ENCODE data around the gene KLF7.

The KLF7 gene

DNA sequence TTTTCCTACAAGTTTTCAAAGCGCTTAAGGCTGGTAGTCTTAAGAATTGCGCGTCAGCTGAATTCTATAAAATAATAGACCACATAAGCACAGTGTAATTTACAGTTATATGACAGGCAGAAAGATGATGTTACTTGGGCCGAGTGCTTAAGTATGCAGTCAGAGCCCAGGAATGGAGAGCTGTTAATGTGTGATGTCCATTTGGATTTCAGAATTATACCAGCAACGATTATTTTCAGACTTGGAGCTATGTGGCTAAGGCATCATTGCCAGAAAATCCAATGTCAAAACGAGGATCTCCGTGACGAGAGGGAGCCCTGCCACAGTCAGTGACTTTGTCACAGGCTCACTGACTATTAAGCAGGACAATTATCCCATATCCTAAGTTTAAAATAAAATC, 3.4 kb downstream of the KLF7 start:
- H3K4me3 ChIP-seq (ENCODE audit: low read length) = peak overlapping the region; percentile 95
- peak; percentile 87 for DNase-seq (ENCODE audit: low read depth)
- TF ChIP-seq, protein P1, sequence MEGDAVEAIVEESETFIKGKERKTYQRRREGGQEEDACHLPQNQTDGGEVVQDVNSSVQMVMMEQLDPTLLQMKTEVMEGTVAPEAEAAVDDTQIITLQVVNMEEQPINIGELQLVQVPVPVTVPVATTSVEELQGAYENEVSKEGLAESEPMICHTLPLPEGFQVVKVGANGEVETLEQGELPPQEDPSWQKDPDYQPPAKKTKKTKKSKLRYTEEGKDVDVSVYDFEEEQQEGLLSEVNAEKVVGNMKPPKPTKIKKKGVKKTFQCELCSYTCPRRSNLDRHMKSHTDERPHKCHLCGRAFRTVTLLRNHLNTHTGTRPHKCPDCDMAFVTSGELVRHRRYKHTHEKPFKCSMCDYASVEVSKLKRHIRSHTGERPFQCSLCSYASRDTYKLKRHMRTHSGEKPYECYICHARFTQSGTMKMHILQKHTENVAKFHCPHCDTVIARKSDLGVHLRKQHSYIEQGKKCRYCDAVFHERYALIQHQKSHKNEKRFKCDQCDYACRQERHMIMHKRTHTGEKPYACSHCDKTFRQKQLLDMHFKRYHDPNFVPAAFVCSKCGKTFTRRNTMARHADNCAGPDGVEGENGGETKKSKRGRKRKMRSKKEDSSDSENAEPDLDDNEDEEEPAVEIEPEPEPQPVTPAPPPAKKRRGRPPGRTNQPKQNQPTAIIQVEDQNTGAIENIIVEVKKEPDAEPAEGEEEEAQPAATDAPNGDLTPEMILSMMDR (conservative IDR thresholded peaks at IDR 0.05; ENCODE audit: low read length) = no peak

- peak; percentile 67 for DNase-seq (ENCODE audit: low read depth)
- TF ChIP-seq, protein P1 (conservative IDR thresholded peaks at IDR 0.05; ENCODE audit: low read length) = no peak
- peak overlapping the region; percentile 95 for H3K4me3 ChIP-seq (ENCODE audit: low read length)
Measured at GRCh38 chr2:207161247-207162123, 4.3 kb downstream of the KLF7 start.

DNA sequence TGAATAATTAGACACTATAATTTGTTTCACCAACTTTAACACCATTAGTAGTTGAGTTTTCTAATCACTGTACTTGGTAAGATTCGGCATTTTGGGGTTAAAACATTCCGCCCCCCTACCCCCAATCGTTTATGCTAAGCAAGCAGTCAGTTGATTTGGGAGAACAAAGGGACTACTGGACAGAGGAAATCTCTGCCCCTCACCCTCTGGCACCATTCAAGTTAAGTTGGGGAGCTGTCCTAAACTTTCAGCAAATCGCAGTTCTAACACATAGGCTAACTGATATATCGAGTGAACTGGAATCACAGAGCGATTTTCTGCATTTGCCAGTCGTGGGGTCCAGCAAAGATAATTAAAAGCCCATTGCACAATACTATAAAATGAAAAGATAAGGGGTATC, 5.6 kb downstream of the KLF7 start:
- H3K4me3 ChIP-seq (ENCODE audit: low read length) = no peak overlapping the region
- TF ChIP-seq, protein P1 (conservative IDR thresholded peaks at IDR 0.05; ENCODE audit: low read length) = no peak
- DNase-seq (ENCODE audit: low read depth) = no peak

GRCh38 chr2:207159002-207159401, 6.7 kb downstream of the KLF7 start:
- no peak overlapping the region for H3K4me3 ChIP-seq (ENCODE audit: low read length)
- TF ChIP-seq, protein P1 (conservative IDR thresholded peaks at IDR 0.05; ENCODE audit: low read length) = no peak
- no peak for DNase-seq (ENCODE audit: low read depth)

- H3K4me3 ChIP-seq (ENCODE audit: low read length) = no peak overlapping the region
- no peak for DNase-seq (ENCODE audit: low read depth)
- TF ChIP-seq, protein P1 (conservative IDR thresholded peaks at IDR 0.05; ENCODE audit: low read length) = no peak
Measured at GRCh38 chr2:207157731-207158130, 8.0 kb downstream of the KLF7 start.

- H3K4me3 ChIP-seq (ENCODE audit: low read length) = no peak overlapping the region
- no peak for DNase-seq (ENCODE audit: low read depth)
- TF ChIP-seq, protein P1 (conservative IDR thresholded peaks at IDR 0.05; ENCODE audit: low read length) = no peak
Measured at GRCh38 chr2:207157162-207157481, 8.6 kb downstream of the KLF7 start.

- no peak overlapping the region for H3K4me3 ChIP-seq (ENCODE audit: low read length)
- TF ChIP-seq, protein P1 (conservative IDR thresholded peaks at IDR 0.05; ENCODE audit: low read length) = no peak
- peak; percentile 58 for DNase-seq (ENCODE audit: low read depth)
Measured at GRCh38 chr2:207156451-207157161, 9.1 kb downstream of the KLF7 start.
